Choroid plexus epithelial cell (primary cell): Measurements from ENCODE around the gene UNC5C.
A peak's percentile ranks its signal among the peaks of the same experiment; 100 is the strongest.

Experiments used
- DNase-seq: peaks from one replicate; pipeline ENCODE4 v3.0.0-alpha.2; 2010; ENCODE audit warnings: low read depth
- H3K4me3 ChIP-seq: 2 replicates; pipeline ENCODE4 v1.5.1; 2011; ENCODE audit warnings: low read depth, mild to moderate bottlenecking, control low read depth, low read length, moderate library complexity
- TF ChIP-seq, protein P1 (sequence below): conservative IDR thresholded peaks from 2 replicates; pipeline ENCODE4 v1.5.1; 2011; ENCODE audit warnings: low read depth, mild to moderate bottlenecking, control low read depth, inconsistent platforms, low read length, moderate library complexity

The UNC5C gene

DNA sequence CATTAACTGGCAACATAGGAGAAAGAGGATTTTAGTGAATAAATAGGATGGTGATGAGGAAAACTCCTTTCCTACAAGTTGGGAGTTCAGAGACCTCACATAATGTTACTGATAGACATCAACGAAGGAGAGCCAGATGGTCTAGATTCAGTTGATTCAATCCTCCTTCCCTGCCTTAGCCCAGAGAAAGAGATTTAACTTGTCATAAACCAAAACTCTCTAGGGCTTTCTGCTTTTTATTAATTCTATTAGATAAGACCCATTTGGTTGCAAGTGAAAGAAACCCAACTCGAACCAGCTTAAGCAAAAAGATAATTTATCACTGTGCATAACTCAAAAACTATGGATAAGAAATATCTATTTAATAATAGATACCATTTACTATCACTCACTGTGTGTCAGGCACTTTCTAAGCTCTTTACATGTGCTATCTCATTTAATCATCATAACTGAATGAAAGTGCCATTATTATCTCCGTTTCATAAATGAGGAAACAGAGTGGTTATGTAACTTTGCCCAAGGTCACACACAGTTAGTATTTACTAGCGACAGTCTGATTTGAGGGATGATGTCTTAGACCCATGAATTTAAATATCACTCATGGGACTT is 4.3 kb upstream of the UNC5C start:
- TF ChIP-seq, protein P1, sequence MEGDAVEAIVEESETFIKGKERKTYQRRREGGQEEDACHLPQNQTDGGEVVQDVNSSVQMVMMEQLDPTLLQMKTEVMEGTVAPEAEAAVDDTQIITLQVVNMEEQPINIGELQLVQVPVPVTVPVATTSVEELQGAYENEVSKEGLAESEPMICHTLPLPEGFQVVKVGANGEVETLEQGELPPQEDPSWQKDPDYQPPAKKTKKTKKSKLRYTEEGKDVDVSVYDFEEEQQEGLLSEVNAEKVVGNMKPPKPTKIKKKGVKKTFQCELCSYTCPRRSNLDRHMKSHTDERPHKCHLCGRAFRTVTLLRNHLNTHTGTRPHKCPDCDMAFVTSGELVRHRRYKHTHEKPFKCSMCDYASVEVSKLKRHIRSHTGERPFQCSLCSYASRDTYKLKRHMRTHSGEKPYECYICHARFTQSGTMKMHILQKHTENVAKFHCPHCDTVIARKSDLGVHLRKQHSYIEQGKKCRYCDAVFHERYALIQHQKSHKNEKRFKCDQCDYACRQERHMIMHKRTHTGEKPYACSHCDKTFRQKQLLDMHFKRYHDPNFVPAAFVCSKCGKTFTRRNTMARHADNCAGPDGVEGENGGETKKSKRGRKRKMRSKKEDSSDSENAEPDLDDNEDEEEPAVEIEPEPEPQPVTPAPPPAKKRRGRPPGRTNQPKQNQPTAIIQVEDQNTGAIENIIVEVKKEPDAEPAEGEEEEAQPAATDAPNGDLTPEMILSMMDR: no peak
- DNase-seq: no peak
- H3K4me3 ChIP-seq: no peak overlapping the region

DNA sequence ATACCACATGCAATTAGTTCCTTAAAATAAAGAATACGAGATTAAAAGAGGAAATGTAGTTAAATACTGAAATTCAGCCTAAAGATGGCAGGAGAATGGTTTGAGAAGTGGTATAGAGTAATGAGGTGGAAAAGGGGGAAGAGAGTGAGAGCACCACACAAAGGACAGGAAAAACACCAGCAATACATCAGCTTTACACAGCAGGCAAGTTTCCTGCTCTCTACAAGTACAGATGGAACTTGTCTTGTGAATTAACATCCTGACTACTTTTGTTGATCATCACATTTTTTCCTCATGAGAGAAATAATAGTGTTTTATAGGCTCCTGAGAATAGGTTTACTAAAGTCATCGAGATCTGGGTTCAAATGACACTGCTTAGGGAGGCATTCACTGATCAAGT is 2.9 kb upstream of the UNC5C start:
- H3K4me3 ChIP-seq: no peak overlapping the region
- no peak for DNase-seq
- TF ChIP-seq, protein P1: no peak

DNA sequence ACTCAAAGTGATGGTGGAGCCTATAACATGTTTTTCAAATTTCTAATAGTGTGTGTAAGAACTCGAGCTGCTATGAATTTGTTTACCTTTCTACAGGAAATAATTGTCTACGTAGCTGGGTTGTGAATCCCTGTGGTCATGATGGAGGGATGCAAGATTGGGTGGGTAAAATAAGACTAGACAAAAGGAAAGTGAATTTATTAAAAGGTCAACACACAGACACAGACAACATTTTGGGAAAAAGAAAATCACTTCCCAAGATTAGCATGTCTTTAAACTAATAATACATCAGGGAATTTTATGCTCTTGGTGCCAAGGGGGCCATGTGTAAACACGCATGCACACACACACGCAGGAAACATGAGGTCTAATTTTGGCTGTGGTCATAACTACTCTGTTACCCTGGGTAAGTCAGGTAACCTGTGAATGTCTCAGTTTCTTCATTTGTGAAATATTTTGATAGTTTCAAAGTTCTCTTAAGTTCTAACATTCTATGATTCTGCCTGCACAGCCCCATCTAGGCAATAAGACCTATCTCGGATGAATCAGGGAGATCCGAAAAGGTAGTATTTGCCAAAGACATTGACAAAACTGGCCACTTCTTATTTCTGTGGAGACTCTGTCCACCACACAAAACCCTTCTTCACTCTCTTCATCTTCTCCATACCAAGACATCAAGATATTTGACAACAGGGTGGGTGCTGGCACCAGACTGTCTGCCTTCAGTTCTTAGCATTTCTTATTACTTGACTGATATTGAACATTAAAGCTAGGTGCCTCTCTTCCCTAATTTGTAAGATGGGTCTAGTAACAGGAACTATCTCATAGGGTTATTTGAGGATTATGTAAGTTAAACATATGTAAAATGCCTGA is 1.6 kb upstream of the UNC5C start:
- TF ChIP-seq, protein P1: no peak
- H3K4me3 ChIP-seq: peak overlapping the region; percentile 65
- DNase-seq: no peak

DNA sequence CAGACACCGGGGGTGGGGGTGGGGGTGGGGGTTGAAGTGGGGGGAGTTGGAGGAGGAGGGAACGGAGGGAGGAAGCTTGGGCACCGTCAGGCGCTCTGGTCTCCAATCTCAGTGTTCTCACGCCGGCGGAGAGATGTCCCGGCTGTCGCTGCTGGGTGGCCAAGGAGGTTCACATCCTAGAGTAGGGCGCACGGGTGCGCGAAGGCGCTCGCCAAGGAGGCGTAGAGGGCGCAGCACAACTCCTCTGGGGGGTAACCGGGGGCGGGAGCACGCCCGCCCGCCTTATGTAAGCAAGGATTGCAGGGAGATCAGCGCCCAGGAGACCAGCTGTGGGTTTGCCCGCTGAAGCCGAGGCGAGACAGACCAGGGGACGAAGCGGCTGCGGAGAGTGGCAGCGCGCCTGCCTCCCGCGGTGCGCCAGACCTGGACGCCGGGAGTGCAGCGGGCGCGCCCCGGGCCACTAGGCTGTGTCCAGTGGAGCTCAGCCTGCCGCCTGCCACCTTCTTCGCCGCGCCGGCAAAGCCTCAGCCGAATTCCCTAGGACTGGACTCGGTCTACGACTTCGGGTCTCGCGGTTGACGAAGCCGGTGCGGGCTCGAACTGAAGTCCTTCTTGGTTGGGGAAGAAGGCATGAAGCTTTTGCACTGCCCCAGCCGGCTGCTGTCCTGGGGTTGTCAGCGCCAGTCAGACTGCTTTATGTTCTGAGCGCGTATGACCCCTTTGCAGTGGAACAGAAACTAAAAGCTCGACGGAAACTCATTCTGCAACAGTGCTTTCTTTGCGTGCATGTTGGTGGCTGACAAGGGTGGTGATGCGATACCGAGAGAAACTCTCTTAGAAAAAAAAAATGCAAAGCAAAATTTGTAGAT is 707 bp upstream of the UNC5C start:
- H3K4me3 ChIP-seq: peak overlapping the region; percentile 65
- DNase-seq: peak; percentile 53
- TF ChIP-seq, protein P1: no peak

DNA sequence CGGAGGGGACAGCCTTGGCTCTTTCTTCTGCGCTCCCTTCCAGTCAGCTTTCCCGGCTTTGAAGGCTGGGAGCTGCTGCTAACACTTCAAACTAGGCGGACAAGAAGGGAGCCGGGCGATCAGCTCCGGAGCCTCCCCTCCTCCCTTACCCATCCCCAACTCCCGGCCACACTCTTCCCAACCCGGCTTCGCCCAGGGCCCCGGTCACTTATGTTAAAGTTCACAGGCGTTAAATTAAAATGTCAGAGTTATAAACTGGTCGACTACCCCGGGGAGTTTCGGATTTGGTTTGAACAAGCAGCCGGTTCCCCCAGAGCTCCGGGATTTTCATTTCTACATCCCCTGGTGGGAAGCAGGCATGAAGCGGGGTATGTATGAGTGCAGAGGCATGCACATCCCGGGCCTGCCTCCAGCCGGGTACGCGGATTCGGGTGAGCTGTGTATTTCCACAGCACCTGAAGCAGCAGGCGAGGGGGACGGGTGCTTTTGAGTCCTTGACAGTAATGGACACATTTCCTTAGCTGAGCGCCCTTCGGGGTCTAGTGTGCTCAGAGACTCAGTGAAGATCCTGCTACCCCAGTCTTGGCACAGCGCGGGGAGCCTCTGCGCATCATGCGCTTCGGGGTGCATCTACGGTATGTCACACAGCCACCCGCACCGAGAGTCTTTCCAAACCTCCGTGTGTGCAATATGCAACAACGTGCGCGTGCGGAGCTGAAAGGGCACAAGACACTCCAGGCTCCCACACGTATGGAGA is 880 bp downstream of the UNC5C start:
- peak overlapping the region; percentile 65 for H3K4me3 ChIP-seq
- TF ChIP-seq, protein P1: no peak
- DNase-seq: peak; percentile 34
